Stimulated activated memory B cell treated with anti-CD40 and anti-IgM and Interleukin-4, amounts not matched to agents 10 μg/mL and 1 μg/mL and 100 μg/mL, for 72 hours (primary cell): ENCODE results near the gene C6orf47.

Experiments used
- ATAC-seq: fragments of 150-1000 bp; cut with Tn5 transposase; 2 replicates; pipeline ENCODE4 v1.10.0; 2021
- H3K27ac Mint-ChIP-seq: one replicate; pipeline ENCODE4 v1.8.0; 2022; ENCODE audit warnings: mild to moderate bottlenecking, mixed read lengths
- H3K27me3 Mint-ChIP-seq: one replicate; pipeline ENCODE4 v1.8.0; 2022; ENCODE audit warnings: mixed read lengths
- H3K36me3 Mint-ChIP-seq: one replicate; pipeline ENCODE4 v1.8.0; 2022; ENCODE audit warnings: mixed read lengths
- H3K4me1 Mint-ChIP-seq: one replicate; pipeline ENCODE4 v1.8.0; 2022; ENCODE audit warnings: mixed read lengths
- H3K4me3 Mint-ChIP-seq: one replicate; pipeline ENCODE4 v1.8.0; 2022; ENCODE audit warnings: mild to moderate bottlenecking, moderate library complexity, mixed read lengths
- H3K9me3 Mint-ChIP-seq: one replicate; pipeline ENCODE4 v1.8.0; 2022; ENCODE audit warnings: mixed read lengths

Gene C6orf47

GRCh38 chr6:31691564-31692108 is 31.1 kb upstream of the C6orf47 start:
- no peak for ATAC-seq
- H3K9me3 Mint-ChIP-seq: no peaks in the 10 kb centered on the region
- peaks cover 54% of the 10 kb centered on the region for H3K36me3 Mint-ChIP-seq
- H3K27ac Mint-ChIP-seq: no peak overlapping the region
- no peak overlapping the region for H3K4me3 Mint-ChIP-seq
- no peaks in the 10 kb centered on the region for H3K27me3 Mint-ChIP-seq
- peaks cover 28% of the 10 kb centered on the region for H3K4me1 Mint-ChIP-seq

- H3K4me3 Mint-ChIP-seq: no peak overlapping the region
- no peak overlapping the region for H3K27ac Mint-ChIP-seq
- H3K27me3 Mint-ChIP-seq: no peaks in the 10 kb centered on the region
- H3K4me1 Mint-ChIP-seq: peaks cover 28% of the 10 kb centered on the region
- ATAC-seq: no peak
- no peaks in the 10 kb centered on the region for H3K9me3 Mint-ChIP-seq
- peaks cover 54% of the 10 kb centered on the region for H3K36me3 Mint-ChIP-seq
Observed at GRCh38 chr6:31691078-31691463, 30.5 kb upstream of the C6orf47 start.

GRCh38 chr6:31690231-31691077 is 29.9 kb upstream of the C6orf47 start:
- Mint-ChIP-seq H3K36me3 (peaks cover 55% of the 10 kb centered on the region), H3K9me3 (no peaks in the 10 kb centered on the region), H3K27ac (peak overlapping the region; percentile 62), H3K27me3 (no peaks in the 10 kb centered on the region), H3K4me1 (peaks cover 28% of the 10 kb centered on the region), H3K4me3 (no peak overlapping the region)
- ATAC-seq: no peak

GRCh38 chr6:31689249-31690110 is 28.9 kb upstream of the C6orf47 start:
- Mint-ChIP-seq H3K4me3 (no peak overlapping the region), H3K36me3 (peaks cover 55% of the 10 kb centered on the region), H3K27me3 (no peaks in the 10 kb centered on the region), H3K9me3 (no peaks in the 10 kb centered on the region), H3K4me1 (peaks cover 28% of the 10 kb centered on the region), H3K27ac (peak overlapping the region; percentile 62)
- ATAC-seq: no peak

- no peak for ATAC-seq
- no peak overlapping the region for H3K4me3 Mint-ChIP-seq
- peaks cover 27% of the 10 kb centered on the region for H3K4me1 Mint-ChIP-seq
- H3K36me3 Mint-ChIP-seq: peaks cover 57% of the 10 kb centered on the region
- no peak overlapping the region for H3K27ac Mint-ChIP-seq
- no peaks in the 10 kb centered on the region for H3K9me3 Mint-ChIP-seq
- H3K27me3 Mint-ChIP-seq: no peaks in the 10 kb centered on the region
Observed at GRCh38 chr6:31687860-31688693, 27.5 kb upstream of the C6orf47 start.

- Mint-ChIP-seq H3K4me1 (peaks cover 23% of the 10 kb centered on the region), H3K36me3 (peaks cover 53% of the 10 kb centered on the region), H3K27ac (no peak overlapping the region), H3K27me3 (no peaks in the 10 kb centered on the region), H3K9me3 (no peaks in the 10 kb centered on the region), H3K4me3 (no peak overlapping the region)
- no peak for ATAC-seq
Observed at GRCh38 chr6:31687321-31687720, 26.7 kb upstream of the C6orf47 start.

GRCh38 chr6:31686483-31686882 is 25.9 kb upstream of the C6orf47 start:
- H3K27ac Mint-ChIP-seq: no peak overlapping the region

GRCh38 chr6:31683591-31683990 is 23.0 kb upstream of the C6orf47 start:
- Mint-ChIP-seq H3K9me3 (no peaks in the 10 kb centered on the region), H3K4me1 (peaks cover 18% of the 10 kb centered on the region), H3K36me3 (peaks cover 24% of the 10 kb centered on the region), H3K27me3 (no peaks in the 10 kb centered on the region), H3K4me3 (no peak overlapping the region), H3K27ac (peak overlapping the region; percentile 22)
- ATAC-seq: no peak

More at GRCh38 chr6:31686483-31686882, 25.9 kb upstream of the C6orf47 start:
- no peak overlapping the region for H3K4me3 Mint-ChIP-seq
- no peaks in the 10 kb centered on the region for H3K9me3 Mint-ChIP-seq
- H3K27me3 Mint-ChIP-seq: no peaks in the 10 kb centered on the region
- peaks cover 27% of the 10 kb centered on the region for H3K4me1 Mint-ChIP-seq
- H3K36me3 Mint-ChIP-seq: peaks cover 48% of the 10 kb centered on the region
- ATAC-seq: no peak

GRCh38 chr6:31681135-31681671 is 20.6 kb upstream of the C6orf47 start:
- no peaks in the 10 kb centered on the region for H3K9me3 Mint-ChIP-seq
- H3K4me1 Mint-ChIP-seq: peaks cover 35% of the 10 kb centered on the region
- no peaks in the 10 kb centered on the region for H3K27me3 Mint-ChIP-seq
- H3K4me3 Mint-ChIP-seq: peak overlapping the region; percentile 77
- peak; percentile 58 for ATAC-seq
- H3K36me3 Mint-ChIP-seq: peaks cover 9% of the 10 kb centered on the region
- H3K27ac Mint-ChIP-seq: peak overlapping the region; percentile 47

GRCh38 chr6:31680226-31681134 is 19.9 kb upstream of the C6orf47 start, which contains the start of gene LY6G5C:
Gene LY6G5C, minus strand, starts transcription at chr6:31681067. Its CDS starts 694 bp downstream, at chr6:31680373.
- Mint-ChIP-seq H3K4me3 (peak within 1 kb of the TSS; percentile 77), H3K36me3 (peaks cover 7% of the 10 kb centered on the region), H3K9me3 (no peaks in the 10 kb centered on the region), H3K27me3 (no peaks in the 10 kb centered on the region), H3K27ac (peak within 1 kb of the TSS; percentile 47), H3K4me1 (peaks cover 37% of the 10 kb centered on the region)
- ATAC-seq: peak; percentile 78

- H3K9me3 Mint-ChIP-seq: no peaks in the 10 kb centered on the region
- ATAC-seq: no peak
- H3K36me3 Mint-ChIP-seq: peaks cover 6% of the 10 kb centered on the region
- H3K27me3 Mint-ChIP-seq: no peaks in the 10 kb centered on the region
- H3K27ac Mint-ChIP-seq: peak overlapping the region; percentile 6
- H3K4me3 Mint-ChIP-seq: no peak overlapping the region
- H3K4me1 Mint-ChIP-seq: peaks cover 37% of the 10 kb centered on the region
Observed at GRCh38 chr6:31677955-31678354, 17.4 kb upstream of the C6orf47 start.

- no peaks in the 10 kb centered on the region for H3K9me3 Mint-ChIP-seq
- ATAC-seq: no peak
- no peak overlapping the region for H3K4me3 Mint-ChIP-seq
- peaks cover 37% of the 10 kb centered on the region for H3K4me1 Mint-ChIP-seq
- H3K36me3 Mint-ChIP-seq: peaks cover 16% of the 10 kb centered on the region
- peak overlapping the region; percentile 67 for H3K27ac Mint-ChIP-seq
- H3K27me3 Mint-ChIP-seq: no peaks in the 10 kb centered on the region
Observed at GRCh38 chr6:31676904-31677303, 16.3 kb upstream of the C6orf47 start.

- ATAC-seq: peak; percentile 50
- H3K36me3 Mint-ChIP-seq: peaks cover 19% of the 10 kb centered on the region
- H3K4me3 Mint-ChIP-seq: no peak overlapping the region
- H3K27ac Mint-ChIP-seq: peak overlapping the region; percentile 67
- no peaks in the 10 kb centered on the region for H3K9me3 Mint-ChIP-seq
- H3K4me1 Mint-ChIP-seq: peaks cover 33% of the 10 kb centered on the region
- H3K27me3 Mint-ChIP-seq: no peaks in the 10 kb centered on the region
Observed at GRCh38 chr6:31676322-31676903, 15.8 kb upstream of the C6orf47 start.
